ENCODE data around the gene ENO3.

ENO3 gene

DNA sequence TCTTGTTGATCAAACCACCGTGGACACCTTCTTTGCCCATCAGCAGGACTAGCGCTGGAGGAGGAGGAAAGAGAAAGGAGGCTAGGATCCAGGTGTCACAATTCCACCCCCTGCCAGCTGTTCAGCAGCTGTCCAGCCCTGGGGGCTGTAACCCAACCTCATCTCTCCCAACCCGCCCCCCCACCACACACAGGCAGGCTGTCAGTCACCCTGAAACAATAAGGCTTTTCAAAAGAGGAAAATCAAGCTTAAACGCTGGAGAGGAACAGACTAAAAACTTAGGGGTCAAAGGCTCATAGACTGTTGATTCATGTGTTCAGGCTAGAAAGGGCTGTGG is 5.0 kb upstream of the ENO3 start:
- no peak overlapping the region for H2BK12ac ChIP-seq (ENCODE audit: low read length in 2 of 2)
- peaks cover 37% of the 10 kb centered on the region for H3K4me1 ChIP-seq (ENCODE audit: control insufficient read depth, insufficient read depth, low read depth, low read length)
- H2AFZ ChIP-seq (ENCODE audit: low read depth, low read length) = no peak overlapping the region
- H2BK15ac ChIP-seq (ENCODE audit: low read depth, poor library complexity, severe bottlenecking) = no peak overlapping the region
- no peak overlapping the region for H3K14ac ChIP-seq (ENCODE audit: low read length in 2 of 2)
- H2BK120ac ChIP-seq (ENCODE audit: low read depth, low read length) = no peak overlapping the region
- H2AK5ac ChIP-seq (ENCODE audit: low read length, severe bottlenecking) = no peak overlapping the region
- H3K4me3 ChIP-seq (ENCODE audit: insufficient read depth in 1 of 2, low read depth in 1 of 2, low read length in 2 of 2) = peak overlapping the region in 1 of 2 experiments; percentile 95
- peaks cover 4% of the 10 kb centered on the region for H3K79me1 ChIP-seq (replicated peaks; ENCODE audit: low read length, poor library complexity, severe bottlenecking)
- no peak overlapping the region for H4K8ac ChIP-seq (ENCODE audit: low read length)
- H3K18ac ChIP-seq (ENCODE audit: low read depth in 1 of 2, low read length in 2 of 2) = no peak overlapping the region
- H3K27me3 ChIP-seq (ENCODE audit: control insufficient read depth in 1 of 2, insufficient read depth in 1 of 2, low read length in 2 of 2) = no peaks in the 10 kb centered on the region
- H3K4me2 ChIP-seq (ENCODE audit: low read length, poor library complexity, severe bottlenecking) = peak overlapping the region; percentile 93
- H3K27ac ChIP-seq (ENCODE audit: low read length, poor library complexity, severe bottlenecking) = peak overlapping the region; percentile 98
- peak overlapping the region; percentile 97 for H3K9ac ChIP-seq (ENCODE audit: low read length)
- peaks cover 42 to 51% of the 10 kb centered on the region in 2 experiments for H3K36me3 ChIP-seq (ENCODE audit: control insufficient read depth in 1 of 2, insufficient read depth in 2 of 2, low read depth in 1 of 2, low read length in 2 of 2)
- H3K9me3 ChIP-seq (ENCODE audit: control insufficient read depth, low read length) = no peaks in the 10 kb centered on the region
- DNase-seq = no peak
- no peak overlapping the region for H2BK5ac ChIP-seq (ENCODE audit: low read depth, low read length, poor library complexity, severe bottlenecking)
- no peak overlapping the region for H3K4ac ChIP-seq (ENCODE audit: low read depth in 1 of 2, low read length in 2 of 2)
- WGBS = 33% methylated on average over 4 of the region's 4 CpGs
- no peak overlapping the region for H4K91ac ChIP-seq (ENCODE audit: low read length)
- H3K23ac ChIP-seq (ENCODE audit: low read length in 2 of 2) = no peak overlapping the region

DNA sequence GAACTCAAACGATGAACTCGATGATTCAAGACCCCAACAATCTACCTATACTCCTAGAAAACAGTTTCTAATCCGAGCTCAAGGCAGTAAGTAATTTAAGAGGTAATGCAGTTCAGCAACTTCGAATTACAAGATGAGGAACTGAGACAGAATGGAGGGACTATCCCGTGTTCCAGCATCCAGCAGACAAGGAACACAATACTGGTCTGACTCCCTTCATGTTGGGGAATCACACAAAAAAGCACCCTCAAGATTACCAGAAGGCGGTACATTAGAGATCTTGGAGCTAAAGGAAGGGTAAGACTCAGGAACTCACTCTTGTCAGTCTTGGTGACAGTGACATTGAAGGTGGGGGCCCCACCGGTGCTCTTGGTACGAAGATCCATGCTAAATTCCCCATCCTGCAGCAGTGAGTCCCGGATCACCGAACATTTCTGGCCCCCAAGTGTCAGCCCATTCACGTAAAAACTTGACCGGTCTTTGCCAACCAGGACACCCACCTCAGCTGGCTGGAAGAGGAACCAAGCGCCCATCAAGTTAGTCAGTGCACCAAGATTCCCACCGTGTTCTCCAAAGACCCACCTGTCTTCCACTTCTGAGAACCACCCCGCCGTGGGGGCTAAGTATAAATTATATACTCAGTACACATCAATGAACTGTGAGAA is 4.5 kb upstream of the ENO3 start:
- Histone ChIP-seq H3K79me1 (replicated peaks; ENCODE audit: low read length, poor library complexity, severe bottlenecking) (peaks cover 7% of the 10 kb centered on the region), H3K14ac (ENCODE audit: low read length in 2 of 2) (no peak overlapping the region), H4K91ac (ENCODE audit: low read length) (no peak overlapping the region), H2AFZ (ENCODE audit: low read depth, low read length) (no peak overlapping the region), H3K9me3 (ENCODE audit: control insufficient read depth, low read length) (no peaks in the 10 kb centered on the region), H3K27ac (ENCODE audit: low read length, poor library complexity, severe bottlenecking) (peak overlapping the region; percentile 98), H4K8ac (ENCODE audit: low read length) (no peak overlapping the region), H2BK5ac (ENCODE audit: low read depth, low read length, poor library complexity, severe bottlenecking) (no peak overlapping the region), H3K9ac (ENCODE audit: low read length) (peak overlapping the region; percentile 97), H3K4me3 (ENCODE audit: insufficient read depth in 1 of 2, low read depth in 1 of 2, low read length in 2 of 2) (peak overlapping the region; percentile 52 to 95), H2BK120ac (ENCODE audit: low read depth, low read length) (no peak overlapping the region), H2BK12ac (ENCODE audit: low read length in 2 of 2) (no peak overlapping the region), H3K18ac (ENCODE audit: low read depth in 1 of 2, low read length in 2 of 2) (no peak overlapping the region), H3K27me3 (ENCODE audit: control insufficient read depth in 1 of 2, insufficient read depth in 1 of 2, low read length in 2 of 2) (no peaks in the 10 kb centered on the region), H3K4ac (ENCODE audit: low read depth in 1 of 2, low read length in 2 of 2) (no peak overlapping the region), H3K23ac (ENCODE audit: low read length in 2 of 2) (peak overlapping the region in 1 of 2 experiments; percentile 18), H3K4me2 (ENCODE audit: low read length, poor library complexity, severe bottlenecking) (peak overlapping the region; percentile 93), H2AK5ac (ENCODE audit: low read length, severe bottlenecking) (peak overlapping the region; percentile 61), H3K36me3 (ENCODE audit: control insufficient read depth in 1 of 2, insufficient read depth in 2 of 2, low read depth in 1 of 2, low read length in 2 of 2) (peaks cover 42 to 51% of the 10 kb centered on the region in 2 experiments), H2BK15ac (ENCODE audit: low read depth, poor library complexity, severe bottlenecking) (no peak overlapping the region), H3K4me1 (ENCODE audit: control insufficient read depth, insufficient read depth, low read depth, low read length) (peaks cover 41% of the 10 kb centered on the region)
- no peak for DNase-seq
- 62% methylated on average over 12 of the region's 16 CpGs for WGBS

DNA sequence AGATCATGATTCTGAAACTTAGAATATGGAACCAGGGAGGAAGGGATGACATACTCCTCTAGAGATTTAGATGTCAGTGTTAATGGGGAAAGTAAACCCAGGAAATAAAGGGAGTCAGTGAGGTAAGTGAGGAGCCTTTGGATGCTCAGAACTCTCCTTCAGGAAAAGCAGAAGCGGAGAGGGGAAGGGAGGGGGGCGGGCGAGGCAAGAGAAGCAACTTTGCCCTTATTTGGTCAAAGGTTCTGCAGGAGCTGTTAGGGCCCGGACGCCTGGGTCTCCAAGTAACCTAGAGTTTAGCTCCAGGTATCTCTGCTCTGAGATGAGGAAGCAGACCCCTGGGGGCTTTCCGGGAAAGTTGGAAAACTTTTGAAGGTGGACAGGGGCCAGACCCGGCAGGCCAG is 3.9 kb upstream of the ENO3 start:
- no peak for DNase-seq
- H3K23ac ChIP-seq (ENCODE audit: low read length in 2 of 2) = no peak overlapping the region
- H2BK15ac ChIP-seq (ENCODE audit: low read depth, poor library complexity, severe bottlenecking) = no peak overlapping the region
- H3K4me1 ChIP-seq (ENCODE audit: control insufficient read depth, insufficient read depth, low read depth, low read length) = peaks cover 42% of the 10 kb centered on the region
- H3K4ac ChIP-seq (ENCODE audit: low read depth in 1 of 2, low read length in 2 of 2) = peak overlapping the region in 1 of 2 experiments; percentile 57
- no peaks in the 10 kb centered on the region for H3K9me3 ChIP-seq (ENCODE audit: control insufficient read depth, low read length)
- H2BK5ac ChIP-seq (ENCODE audit: low read depth, low read length, poor library complexity, severe bottlenecking) = peak overlapping the region; percentile 53
- H3K9ac ChIP-seq (ENCODE audit: low read length) = peak overlapping the region; percentile 97
- H3K27me3 ChIP-seq (ENCODE audit: control insufficient read depth in 1 of 2, insufficient read depth in 1 of 2, low read length in 2 of 2) = no peaks in the 10 kb centered on the region
- no peak overlapping the region for H2BK120ac ChIP-seq (ENCODE audit: low read depth, low read length)
- peak overlapping the region; percentile 93 for H3K4me2 ChIP-seq (ENCODE audit: low read length, poor library complexity, severe bottlenecking)
- peak overlapping the region in 1 of 2 experiments; percentile 35 for H3K18ac ChIP-seq (ENCODE audit: low read depth in 1 of 2, low read length in 2 of 2)
- peaks cover 42 to 48% of the 10 kb centered on the region in 2 experiments for H3K36me3 ChIP-seq (ENCODE audit: control insufficient read depth in 1 of 2, insufficient read depth in 2 of 2, low read depth in 1 of 2, low read length in 2 of 2)
- H3K4me3 ChIP-seq (ENCODE audit: insufficient read depth in 1 of 2, low read depth in 1 of 2, low read length in 2 of 2) = peak overlapping the region; percentile 95 to 100
- peaks cover 9% of the 10 kb centered on the region for H3K79me1 ChIP-seq (replicated peaks; ENCODE audit: low read length, poor library complexity, severe bottlenecking)
- no peak overlapping the region for H2BK12ac ChIP-seq (ENCODE audit: low read length in 2 of 2)
- no peak overlapping the region for H4K8ac ChIP-seq (ENCODE audit: low read length)
- 0% methylated on average over 4 of the region's 7 CpGs for WGBS
- H4K91ac ChIP-seq (ENCODE audit: low read length) = no peak overlapping the region
- peak overlapping the region; percentile 98 for H3K27ac ChIP-seq (ENCODE audit: low read length, poor library complexity, severe bottlenecking)
- no peak overlapping the region for H3K14ac ChIP-seq (ENCODE audit: low read length in 2 of 2)
- no peak overlapping the region for H2AFZ ChIP-seq (ENCODE audit: low read depth, low read length)
- H2AK5ac ChIP-seq (ENCODE audit: low read length, severe bottlenecking) = peak overlapping the region; percentile 61

DNA sequence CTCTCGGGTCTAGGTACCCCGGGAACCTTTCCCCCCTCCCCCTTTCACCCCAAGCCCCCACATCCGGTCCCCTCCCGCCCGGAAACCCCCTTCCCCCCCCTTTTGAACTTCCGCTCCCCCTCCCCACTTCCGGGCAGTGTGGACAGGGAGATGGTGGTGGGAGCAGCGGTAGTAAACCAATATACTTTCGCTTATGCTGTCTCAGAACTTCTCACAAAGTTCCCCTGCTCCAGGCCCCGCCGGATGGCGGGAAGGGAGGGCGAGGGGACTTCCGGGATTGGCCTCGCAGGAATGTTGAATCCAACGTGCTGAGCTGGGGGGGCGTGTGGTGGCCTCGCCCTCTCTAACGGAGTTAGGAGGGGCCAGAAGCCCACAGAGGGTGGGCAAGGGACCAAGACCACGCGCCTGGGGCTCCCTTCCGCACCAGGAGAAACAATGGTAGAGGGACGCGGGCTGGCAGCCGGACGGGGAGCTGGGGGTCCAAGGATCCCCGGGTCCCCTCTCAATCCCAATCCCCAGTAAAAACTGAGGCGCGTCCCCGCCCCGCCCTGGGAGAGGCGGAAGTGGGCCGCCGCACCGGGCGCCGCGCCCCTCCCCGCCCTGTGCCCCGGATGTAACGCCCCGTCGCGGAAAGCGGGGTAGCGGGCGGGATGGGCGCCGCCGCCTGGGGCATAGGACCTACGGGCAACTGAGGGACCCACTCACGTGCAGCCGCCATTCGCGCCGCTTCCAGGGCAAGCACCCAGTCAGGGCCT is 3.3 kb upstream of the ENO3 start:
- H3K4me2 ChIP-seq (ENCODE audit: low read length, poor library complexity, severe bottlenecking) = peak overlapping the region; percentile 60
- peak overlapping the region; percentile 99 to 100 for H3K4ac ChIP-seq (ENCODE audit: low read depth in 1 of 2, low read length in 2 of 2)
- peak overlapping the region; percentile 92 for H2BK15ac ChIP-seq (ENCODE audit: low read depth, poor library complexity, severe bottlenecking)
- H4K91ac ChIP-seq (ENCODE audit: low read length) = peak overlapping the region; percentile 100
- H3K4me3 ChIP-seq (ENCODE audit: insufficient read depth in 1 of 2, low read depth in 1 of 2, low read length in 2 of 2) = peak overlapping the region; percentile 95 to 100
- H3K9me3 ChIP-seq (ENCODE audit: control insufficient read depth, low read length) = no peaks in the 10 kb centered on the region
- peak overlapping the region; percentile 93 for H2BK120ac ChIP-seq (ENCODE audit: low read depth, low read length)
- WGBS = 0% methylated on average over 20 of the region's 56 CpGs
- DNase-seq = peak; percentile 81
- peak overlapping the region; percentile 50 to 100 for H3K14ac ChIP-seq (ENCODE audit: low read length in 2 of 2)
- H3K9ac ChIP-seq (ENCODE audit: low read length) = peak overlapping the region; percentile 97
- no peak overlapping the region for H2AFZ ChIP-seq (ENCODE audit: low read depth, low read length)
- peaks cover 37 to 43% of the 10 kb centered on the region in 2 experiments for H3K36me3 ChIP-seq (ENCODE audit: control insufficient read depth in 1 of 2, insufficient read depth in 2 of 2, low read depth in 1 of 2, low read length in 2 of 2)
- no peaks in the 10 kb centered on the region for H3K27me3 ChIP-seq (ENCODE audit: control insufficient read depth in 1 of 2, insufficient read depth in 1 of 2, low read length in 2 of 2)
- H4K8ac ChIP-seq (ENCODE audit: low read length) = peak overlapping the region; percentile 96
- peak overlapping the region; percentile 100 for H3K18ac ChIP-seq (ENCODE audit: low read depth in 1 of 2, low read length in 2 of 2)
- peak overlapping the region in 1 of 2 experiments; percentile 98 for H3K23ac ChIP-seq (ENCODE audit: low read length in 2 of 2)
- H3K27ac ChIP-seq (ENCODE audit: low read length, poor library complexity, severe bottlenecking) = peak overlapping the region; percentile 99
- H2AK5ac ChIP-seq (ENCODE audit: low read length, severe bottlenecking) = peak overlapping the region; percentile 99
- peak overlapping the region; percentile 22 to 87 for H2BK12ac ChIP-seq (ENCODE audit: low read length in 2 of 2)
- H2BK5ac ChIP-seq (ENCODE audit: low read depth, low read length, poor library complexity, severe bottlenecking) = peak overlapping the region; percentile 99
- peaks cover 39% of the 10 kb centered on the region for H3K4me1 ChIP-seq (ENCODE audit: control insufficient read depth, insufficient read depth, low read depth, low read length)
- H3K79me1 ChIP-seq (replicated peaks; ENCODE audit: low read length, poor library complexity, severe bottlenecking) = peaks cover 9% of the 10 kb centered on the region

Data from mesenchymal stem cell (in vitro differentiated cells and primary cell).